Liver (tissue), 3 donors: ENCODE measurements around the gene RALB.

Experiments used
- CTCF ChIP-seq: fragments of 150-350 bp; IDR thresholded peaks from 2 replicates; pipeline ENCODE4 v1.5.1; 2017; ENCODE audit warnings: improper control_type of control experiment, low read depth, low read length; ENCODE audit not compliant: missing input control
- GABPA ChIP-seq, 2 donors: IDR thresholded peaks in 1 of 2; conservative IDR thresholded peaks in 1 of 2; 2 replicates each; pipeline ENCODE4 v1.6.1; 2016; ENCODE audit warnings: antibody characterized with exemption in 2 of 2, mild to moderate bottlenecking in 1 of 2, moderate library complexity in 1 of 2
- JUND ChIP-seq, 2 donors: IDR thresholded peaks; 2 replicates each; pipeline ENCODE4 v1.6.1; 2016; ENCODE audit warnings: antibody characterized with exemption in 2 of 2
- TAF1 ChIP-seq: conservative IDR thresholded peaks from 2 replicates; pipeline ENCODE4 v1.6.1; 2016; ENCODE audit warnings: antibody characterized with exemption, mild to moderate bottlenecking
- donor health status: healthy.
- donor health status: healthy.

- no peak for TF ChIP-seq CTCF
- TF ChIP-seq GABPA (IDR thresholded peaks at IDR 0.05 in 1 of 2, conservative IDR thresholded peaks at IDR 0.05 in 1 of 2) = no peak
- TF ChIP-seq TAF1 = no peak
- no peak for TF ChIP-seq JUND (IDR thresholded peaks at IDR 0.05)
Observed at GRCh38 chr2:120341977-120342376, 89.3 kb downstream of the RALB start.
